Measurements from ENCODE around the gene PCDHA8. TPM values are rescaled to one million over a fixed set of nuclear protein-coding genes. Genes with fewer than 3 reads are reported as not detected.
A peak's percentile ranks its signal among the peaks of the same experiment; 100 is the strongest.
"Not testable (repeated sequence)": the region's sequence is repeated elsewhere in the genome, so short reads cannot be mapped to it uniquely, and the experiment has no call there.

Gene PCDHA8
- polyA plus RNA-seq, 1 experiment: 0.01 TPM

- no peak overlapping the region for H3K4me3 ChIP-seq (ENCODE audit: low read depth, low read length)
- CTCF ChIA-PET: no interaction called here
- no peaks in the 10 kb centered on the region for H3K27me3 ChIP-seq (ENCODE audit: control insufficient read depth, insufficient read depth, low read length)
- TF ChIP-seq CTCF (IDR thresholded peaks at IDR 0.05; ENCODE audit: low read depth, low read length): no peak
- POLR2A ChIA-PET: no interaction called here
- H3K9me3 ChIP-seq (ENCODE audit: control insufficient read depth, insufficient read depth, low read length): peaks cover 25% of the 10 kb centered on the region
- no peak for DNase-seq (ENCODE audit: low read depth, low spot score)
- H3K27ac ChIP-seq (ENCODE audit: low read depth, low read length): no peak overlapping the region
Measured at GRCh38 chr5:140796718-140797095, 44.3 kb upstream of the PCDHA8 start.

GRCh38 chr5:140800816-140801493 is 40.0 kb upstream of the PCDHA8 start, which contains the start of gene PCDHA3:
Gene PCDHA3, plus strand, starts transcription at chr5:140801057.
- no peak for DNase-seq (ENCODE audit: low read depth, low spot score)
- H3K27ac ChIP-seq (ENCODE audit: low read depth, low read length): no peak within 1 kb of the TSS
- H3K9me3 ChIP-seq (ENCODE audit: control insufficient read depth, insufficient read depth, low read length): peaks cover 35% of the 10 kb centered on the region
- ChIA-PET POLR2A (no interaction called here), CTCF (no interaction called here)
- no peak within 1 kb of the TSS for H3K4me3 ChIP-seq (ENCODE audit: low read depth, low read length)
- TF ChIP-seq CTCF (IDR thresholded peaks at IDR 0.05; ENCODE audit: low read depth, low read length): no peak; the same call in 1 of the 2 replicates
- no peaks in the 10 kb centered on the region for H3K27me3 ChIP-seq (ENCODE audit: control insufficient read depth, insufficient read depth, low read length)

GRCh38 chr5:140801494-140801841 is 39.5 kb upstream of the PCDHA8 start:
- Histone ChIP-seq H3K27me3 (ENCODE audit: control insufficient read depth, insufficient read depth, low read length) (no peaks in the 10 kb centered on the region), H3K9me3 (ENCODE audit: control insufficient read depth, insufficient read depth, low read length) (peaks cover 30% of the 10 kb centered on the region), H3K27ac (ENCODE audit: low read depth, low read length) (no peak overlapping the region), H3K4me3 (ENCODE audit: low read depth, low read length) (no peak overlapping the region)
- POLR2A ChIA-PET: no interaction called here
- CTCF ChIA-PET: no interaction called here
- TF ChIP-seq CTCF (IDR thresholded peaks at IDR 0.05; ENCODE audit: low read depth, low read length): 0 out of 2 replicates have a peak, but pooled peaks have one; percentile 15
- DNase-seq (ENCODE audit: low read depth, low spot score): no peak

- H3K4me3 ChIP-seq (ENCODE audit: low read depth, low read length); POLR2A ChIA-PET; H3K27me3 ChIP-seq (ENCODE audit: control insufficient read depth, insufficient read depth, low read length); DNase-seq (ENCODE audit: low read depth, low spot score); CTCF ChIA-PET; H3K27ac ChIP-seq (ENCODE audit: low read depth, low read length): not testable (repeated sequence)
- peaks cover 29% of the 10 kb centered on the region for H3K9me3 ChIP-seq (ENCODE audit: control insufficient read depth, insufficient read depth, low read length)
Measured at GRCh38 chr5:140802381-140802780, 38.6 kb upstream of the PCDHA8 start.

- TF ChIP-seq CTCF (IDR thresholded peaks at IDR 0.05; ENCODE audit: low read depth, low read length): no peak
- H3K9me3 ChIP-seq (ENCODE audit: control insufficient read depth, insufficient read depth, low read length): peaks cover 33% of the 10 kb centered on the region
- no peak overlapping the region for H3K4me3 ChIP-seq (ENCODE audit: low read depth, low read length)
- H3K27me3 ChIP-seq (ENCODE audit: control insufficient read depth, insufficient read depth, low read length): no peaks in the 10 kb centered on the region
- H3K27ac ChIP-seq (ENCODE audit: low read depth, low read length): no peak overlapping the region
- ChIA-PET POLR2A (no interaction called here), CTCF (no interaction called here)
- no peak for DNase-seq (ENCODE audit: low read depth, low spot score)
Measured at GRCh38 chr5:140802781-140803271, 38.2 kb upstream of the PCDHA8 start.

Measured in AG04450 (cell line).